Tibial nerve (tissue), 4 donors: ENCODE measurements around the gene TTC39B. TPM values are rescaled to one million over a fixed set of nuclear protein-coding genes. Genes with fewer than 3 reads are reported as not detected.

Experiments
- DNase-seq, 2 donors: peaks; one replicate each; pipeline ENCODE4 v3.0.0-alpha.2; 2019; ENCODE audit warnings: low spot score in 2 of 2
- H3K27ac ChIP-seq, 4 donors: fragments of 200-600 bp; sonication (generic) in 3 of 4; one replicate each; pipeline ENCODE4 v1.5.1; 2017 to 2019; ENCODE audit warnings: mild to moderate bottlenecking in 1 of 4
- H3K27me3 ChIP-seq, 2 donors: fragments of 200-600 bp; sonication (generic) in 1 of 2; one replicate each; pipeline versions ENCODE4 v1.5.1 to v1.6.0; 2017 to 2019
- H3K36me3 ChIP-seq, 3 donors: fragments of 200-600 bp; sonication (generic); one replicate each; pipeline ENCODE4 v1.5.1; 2018 to 2019
- H3K4me1 ChIP-seq, 4 donors: fragments of 200-600 bp; sonication (generic) in 3 of 4; one replicate each; pipeline ENCODE4 v1.5.1; 2017 to 2019
- H3K4me3 ChIP-seq, 4 donors: fragments of 200-600 bp; sonication (generic) in 3 of 4; one replicate each; pipeline ENCODE4 v1.5.1; 2017 to 2019; ENCODE audit warnings: mild to moderate bottlenecking in 1 of 4, moderate library complexity in 1 of 4
- H3K9me3 ChIP-seq, 4 donors: fragments of 200-600 bp; sonication (generic) in 3 of 4; one replicate each; pipeline ENCODE4 v1.5.1; 2017 to 2019
- EP300 ChIP-seq, 2 donors: sonication (generic); formaldehyde crosslinking; IDR thresholded peaks; one replicate each; pipeline ENCODE4 v1.6.1; 2017; ENCODE audit warnings: antibody characterized with exemption in 2 of 2, mild to moderate bottlenecking in 1 of 2
- POLR2A ChIP-seq, 2 donors: fragments of 450-650 bp; IDR thresholded peaks; one replicate each; pipeline ENCODE4 v1.6.1; 2017; ENCODE audit warnings: antibody characterized with exemption in 2 of 2, mild to moderate bottlenecking in 2 of 2, moderate library complexity in 2 of 2
- WGBS, 2 donors: methylation state at CpG; one replicate each; pipeline ENCODE4 v1.1.5; 2018; 5-methylcytosine and 5-hydroxymethylcytosine counted together
- total RNA-seq, 4 donors: library from RNA; depleted of rRNA; stranded (reverse); fragments of >200 nt; gene quantifications; one replicate each; pipeline ENCODE4 v1.1.0, GENCODE V29; 2016
- TF ChIP-seq, protein P1 (sequence below), 5 experiments: fragments of 200-600 bp in 3 of 5; fragments of 450-650 bp in 2 of 5; sonication (generic) in 3 of 5; IDR thresholded peaks; one replicate each; pipeline ENCODE4 v1.5.1; 2016 to 2019; ENCODE audit warnings: antibody characterized with exemption in 5 of 5, mild to moderate bottlenecking in 3 of 5, moderate library complexity in 2 of 5

The TTC39B gene
- total RNA-seq, 4 donors from 2014 or later = 5.4 to 8.8 (median 7.5) TPM

DNA sequence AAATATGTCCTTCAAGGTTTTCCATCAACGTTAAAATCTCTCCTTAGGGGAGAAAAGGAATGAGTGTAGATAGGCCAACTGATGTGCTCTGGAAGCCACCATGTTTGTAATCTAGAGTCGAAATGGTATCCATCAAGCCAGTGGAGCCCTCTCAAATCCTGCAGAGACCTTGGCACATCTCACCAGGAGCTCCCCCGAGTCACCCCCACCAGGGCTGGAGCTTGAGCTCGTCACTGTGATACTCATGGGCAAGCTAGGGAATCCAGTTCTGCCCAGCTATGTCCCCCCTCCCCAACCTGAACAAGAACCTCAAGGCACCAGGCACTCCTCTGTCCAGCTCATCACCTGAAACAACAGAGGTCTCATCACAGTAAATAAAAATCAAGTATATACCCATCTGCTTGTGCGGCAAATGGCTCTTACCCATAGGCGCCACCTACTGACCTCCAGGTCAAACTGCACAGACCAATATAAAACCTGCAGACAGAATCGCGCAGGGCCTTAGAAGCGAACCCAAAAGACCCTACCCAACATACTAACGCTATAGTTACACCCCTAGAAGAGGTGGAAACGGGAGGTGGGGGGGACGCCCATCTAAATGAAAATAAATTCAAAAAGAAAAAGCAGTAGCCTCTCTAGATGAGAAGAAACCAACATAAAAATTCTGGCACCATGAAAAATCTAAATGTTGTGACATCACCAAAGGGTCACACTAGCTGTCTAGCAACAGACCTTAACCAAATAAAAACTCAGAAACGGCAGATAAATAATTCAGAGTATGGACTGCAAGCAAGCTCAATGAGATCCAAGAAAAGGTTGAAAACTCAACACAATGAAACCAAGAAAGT lies 75.0 kb downstream of the TTC39B start:
- DNase-seq = no peak
- H3K9me3 ChIP-seq = peaks cover 0 to 5% (median 0%) of the 10 kb centered on the region in 4 donors
- H3K4me1 ChIP-seq = no peaks in the 10 kb centered on the region
- WGBS, 2 donors = 61 to 63% methylated on average over 13 of the region's 13 CpGs
- H3K27me3 ChIP-seq = no peaks in the 10 kb centered on the region
- no peaks in the 10 kb centered on the region for H3K36me3 ChIP-seq
- no peak overlapping the region for H3K27ac ChIP-seq
- TF ChIP-seq, protein P1, sequence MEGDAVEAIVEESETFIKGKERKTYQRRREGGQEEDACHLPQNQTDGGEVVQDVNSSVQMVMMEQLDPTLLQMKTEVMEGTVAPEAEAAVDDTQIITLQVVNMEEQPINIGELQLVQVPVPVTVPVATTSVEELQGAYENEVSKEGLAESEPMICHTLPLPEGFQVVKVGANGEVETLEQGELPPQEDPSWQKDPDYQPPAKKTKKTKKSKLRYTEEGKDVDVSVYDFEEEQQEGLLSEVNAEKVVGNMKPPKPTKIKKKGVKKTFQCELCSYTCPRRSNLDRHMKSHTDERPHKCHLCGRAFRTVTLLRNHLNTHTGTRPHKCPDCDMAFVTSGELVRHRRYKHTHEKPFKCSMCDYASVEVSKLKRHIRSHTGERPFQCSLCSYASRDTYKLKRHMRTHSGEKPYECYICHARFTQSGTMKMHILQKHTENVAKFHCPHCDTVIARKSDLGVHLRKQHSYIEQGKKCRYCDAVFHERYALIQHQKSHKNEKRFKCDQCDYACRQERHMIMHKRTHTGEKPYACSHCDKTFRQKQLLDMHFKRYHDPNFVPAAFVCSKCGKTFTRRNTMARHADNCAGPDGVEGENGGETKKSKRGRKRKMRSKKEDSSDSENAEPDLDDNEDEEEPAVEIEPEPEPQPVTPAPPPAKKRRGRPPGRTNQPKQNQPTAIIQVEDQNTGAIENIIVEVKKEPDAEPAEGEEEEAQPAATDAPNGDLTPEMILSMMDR (IDR thresholded peaks at IDR 0.05) = peak in 2 of 5 experiments; percentile 16 to 41
- TF ChIP-seq EP300 (IDR thresholded peaks at IDR 0.05) = no peak
- no peak for TF ChIP-seq POLR2A (IDR thresholded peaks at IDR 0.05)
- H3K4me3 ChIP-seq = no peak overlapping the region

- Histone ChIP-seq H3K27me3 (no peaks in the 10 kb centered on the region), H3K4me1 (no peaks in the 10 kb centered on the region), H3K4me3 (no peak overlapping the region), H3K27ac (no peak overlapping the region), H3K36me3 (no peaks in the 10 kb centered on the region), H3K9me3 (no peaks in the 10 kb centered on the region)
- no peak for DNase-seq
- WGBS, 2 donors = 84 to 85% methylated on average over 5 of the region's 5 CpGs
- TF ChIP-seq, protein P1 (IDR thresholded peaks at IDR 0.05) = no peak
- TF ChIP-seq POLR2A (IDR thresholded peaks at IDR 0.05) (no peak), EP300 (IDR thresholded peaks at IDR 0.05) (no peak)
Measured at GRCh38 chr9:15229409-15229808, 77.6 kb downstream of the TTC39B start.

DNA sequence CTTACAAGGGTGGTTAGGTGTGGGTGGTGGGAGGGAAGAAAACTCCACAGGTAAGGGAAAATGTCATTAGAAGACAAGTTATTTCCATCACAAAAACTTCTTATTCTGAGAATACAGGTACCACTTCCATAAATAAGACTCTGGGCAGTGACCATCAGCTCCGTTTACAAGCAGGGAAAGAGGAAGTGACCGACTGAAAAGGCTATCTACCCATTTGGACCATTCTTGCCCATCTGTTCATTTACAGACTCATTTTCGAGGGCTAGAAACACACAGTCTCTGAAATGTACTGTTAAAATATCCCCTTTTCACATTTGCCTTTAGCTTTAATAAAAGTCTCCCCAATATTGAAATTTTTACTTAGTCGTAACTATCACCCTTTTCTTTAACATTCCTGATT lies 79.5 kb downstream of the TTC39B start:
- Histone ChIP-seq H3K27me3 (no peaks in the 10 kb centered on the region), H3K27ac (no peak overlapping the region), H3K9me3 (no peaks in the 10 kb centered on the region), H3K36me3 (peaks cover 0 to 10% (median 0%) of the 10 kb centered on the region in 3 donors), H3K4me3 (no peak overlapping the region), H3K4me1 (no peaks in the 10 kb centered on the region)
- DNase-seq = no peak
- WGBS, 2 donors = 93 to 94% methylated on average over 4 of the region's 4 CpGs
- no peak for TF ChIP-seq POLR2A (IDR thresholded peaks at IDR 0.05)
- no peak for TF ChIP-seq EP300 (IDR thresholded peaks at IDR 0.05)
- TF ChIP-seq, protein P1 (IDR thresholded peaks at IDR 0.05) = no peak

- Histone ChIP-seq H3K27me3 (no peaks in the 10 kb centered on the region), H3K4me3 (no peak overlapping the region), H3K4me1 (peaks cover 0 to 6% (median 0%) of the 10 kb centered on the region in 4 donors), H3K36me3 (peaks cover 0 to 12% (median 0%) of the 10 kb centered on the region in 3 donors), H3K9me3 (no peaks in the 10 kb centered on the region), H3K27ac (no peak overlapping the region)
- TF ChIP-seq POLR2A (IDR thresholded peaks at IDR 0.05) = no peak
- TF ChIP-seq, protein P1 (IDR thresholded peaks at IDR 0.05) = no peak
- no peak for TF ChIP-seq EP300 (IDR thresholded peaks at IDR 0.05)
- WGBS, 2 donors = 85 to 88% methylated on average over 7 of the region's 7 CpGs
- DNase-seq = no peak
Measured at GRCh38 chr9:15225564-15226126, 81.4 kb downstream of the TTC39B start.

DNA sequence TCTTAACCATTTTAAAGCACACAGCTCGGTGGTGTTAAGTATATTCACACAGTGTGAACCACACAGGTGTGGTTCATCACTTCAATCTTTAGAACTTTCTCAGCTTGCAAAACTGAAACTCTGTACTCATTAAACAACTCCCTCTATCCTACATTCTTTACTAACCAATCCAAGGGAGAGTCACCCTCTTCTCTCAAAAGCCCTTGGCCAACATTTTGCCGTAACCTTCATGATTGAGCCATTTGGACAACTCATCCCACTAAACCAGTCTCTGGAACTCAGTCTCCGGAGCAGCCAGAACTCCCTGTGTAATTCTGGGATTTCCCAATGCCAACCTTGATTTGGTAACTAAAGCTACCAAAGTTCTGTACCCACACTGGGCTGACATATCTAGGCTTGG lies 84.7 kb downstream of the TTC39B start:
- WGBS, 2 donors = 97% methylated on average over 3 of the region's 3 CpGs
- Histone ChIP-seq H3K36me3 (peaks cover 0 to 12% (median 0%) of the 10 kb centered on the region in 3 donors), H3K4me1 (peaks cover 0 to 7% (median 0%) of the 10 kb centered on the region in 4 donors), H3K27me3 (no peaks in the 10 kb centered on the region), H3K9me3 (no peaks in the 10 kb centered on the region), H3K27ac (no peak overlapping the region), H3K4me3 (no peak overlapping the region)
- no peak for DNase-seq
- TF ChIP-seq EP300 (IDR thresholded peaks at IDR 0.05) (no peak), POLR2A (IDR thresholded peaks at IDR 0.05) (no peak)
- TF ChIP-seq, protein P1 (IDR thresholded peaks at IDR 0.05) = no peak
